NCI-H446 (cell line): ENCODE results near the gene SEM1.
A peak's percentile ranks its signal among the peaks of the same experiment; 100 is the strongest.
"Not testable (repeated sequence)": the region's sequence is repeated elsewhere in the genome, so short reads cannot be mapped to it uniquely, and the experiment has no call there.

ENCODE experiments used
- DNase-seq, 2 experiments: peaks; one replicate each; lab custom pipeline; 2025; lab: John Stamatoyannopoulos, UW

SEM1 gene

GRCh38 chr7:96701258-96701657, 8.4 kb downstream of the SEM1 start:
- DNase-seq: no peak

GRCh38 chr7:96700516-96700915, 9.1 kb downstream of the SEM1 start:
- DNase-seq: no peak

GRCh38 chr7:96699219-96699871, 10.3 kb downstream of the SEM1 start:
- DNase-seq: no peak

GRCh38 chr7:96698449-96698848, 11.2 kb downstream of the SEM1 start:
- not testable (repeated sequence) for DNase-seq

- DNase-seq: no peak
Observed at GRCh38 chr7:96697822-96698221, 11.8 kb downstream of the SEM1 start.

- DNase-seq: no peak
Observed at GRCh38 chr7:96695581-96695980, 14.1 kb downstream of the SEM1 start.

GRCh38 chr7:96694082-96694481, 15.6 kb downstream of the SEM1 start:
- DNase-seq: no peak

GRCh38 chr7:96691702-96692101, 17.9 kb downstream of the SEM1 start:
- DNase-seq: no peak

GRCh38 chr7:96689414-96689813, 20.2 kb downstream of the SEM1 start:
- DNase-seq: no peak

- DNase-seq: no peak
Observed at GRCh38 chr7:96686305-96686704, 23.3 kb downstream of the SEM1 start.

GRCh38 chr7:96685755-96686154, 23.9 kb downstream of the SEM1 start:
- DNase-seq: no peak

GRCh38 chr7:96685353-96685752, 24.3 kb downstream of the SEM1 start:
- no peak for DNase-seq

- no peak for DNase-seq
Observed at GRCh38 chr7:96679886-96680285, 29.8 kb downstream of the SEM1 start.

GRCh38 chr7:96676919-96677318, 32.7 kb downstream of the SEM1 start:
- no peak for DNase-seq

GRCh38 chr7:96675548-96675947, 34.1 kb downstream of the SEM1 start:
- no peak for DNase-seq

- DNase-seq: no peak
Observed at GRCh38 chr7:96674565-96674964, 35.1 kb downstream of the SEM1 start.

- DNase-seq: no peak
Observed at GRCh38 chr7:96671854-96672253, 37.8 kb downstream of the SEM1 start.

- peak in 1 of 2 experiments; percentile 46 for DNase-seq
Observed at GRCh38 chr7:96670338-96671289, 39.0 kb downstream of the SEM1 start.

- DNase-seq: no peak
Observed at GRCh38 chr7:96669812-96670211, 39.8 kb downstream of the SEM1 start.

GRCh38 chr7:96667026-96667425, 42.6 kb downstream of the SEM1 start:
- DNase-seq: no peak

- DNase-seq: no peak
Observed at GRCh38 chr7:96665689-96666088, 44.0 kb downstream of the SEM1 start.

GRCh38 chr7:96664793-96665192, 44.9 kb downstream of the SEM1 start:
- DNase-seq: no peak

GRCh38 chr7:96663871-96664445, 45.7 kb downstream of the SEM1 start:
- no peak for DNase-seq
